Endothelial cell of umbilical vein (primary cell): ENCODE measurements around the gene ZBTB32. TPM values are rescaled to one million over a fixed set of nuclear protein-coding genes. Genes with fewer than 3 reads are reported as not detected.

Experiments
- BruUV-seq: library from RNA; stranded (reverse); fragments of 400-500 nt; replicated peaks from 2 replicates; lab custom pipeline; 2021; lab: Mats Ljungman, UMichigan
- CTCF ChIA-PET: fragments of 300-600, 350-600 bp; sonication (Branson Sonifier 250); formaldehyde crosslinking; loops from one replicate; lab custom pipeline; 2021; ENCODE audit warnings: antibody characterized with exemption, inconsistent platforms; lab: Charles Lee
- POLR2A ChIA-PET: fragments of 300-600, 350-600 bp; sonication (Branson Sonifier 250); formaldehyde crosslinking; loops from one replicate; lab custom pipeline; 2021; ENCODE audit warnings: antibody characterized with exemption, inconsistent platforms; lab: Charles Lee
- DNase-seq: peaks from one replicate; pipeline ENCODE4 v3.0.0-alpha.2; 2011; ENCODE audit warnings: low read depth, low spot score
- FAIRE-seq: peaks from 2 replicates; lab custom pipeline; 2011; peaks lifted over from hg19 to GRCh38; lab: Jason Lieb, UNC
- H2AFZ ChIP-seq: 2 replicates; pipeline ENCODE4 v1.6.0; 2012; ENCODE audit warnings: low read depth, low read length, control low read depth, inconsistent platforms
- H3K27ac ChIP-seq: 2 replicates; pipeline ENCODE4 v1.5.1; 2011; ENCODE audit warnings: low read depth, mild to moderate bottlenecking, control low read depth, low read length, moderate library complexity; ENCODE audit not compliant: insufficient read depth
- H3K27me3 ChIP-seq, 2 experiments: 2 replicates each; pipeline versions ENCODE4 v1.6.0 to v1.6.1; 2011; ENCODE audit warnings: low read length in 2 of 2, mixed read lengths in 1 of 2; ENCODE audit not compliant: control insufficient read depth in 2 of 2, insufficient read depth in 2 of 2
- H3K36me3 ChIP-seq, 2 experiments: 2 replicates in 1 of 2; 3 replicates in 1 of 2; pipeline ENCODE4 v1.5.1; 2011; ENCODE audit warnings: low read length in 2 of 2, mild to moderate bottlenecking in 1 of 2, moderate library complexity in 1 of 2; ENCODE audit not compliant: control insufficient read depth in 2 of 2, insufficient read depth in 2 of 2; ENCODE audit errors: extremely low read depth in 1 of 2
- H3K4me1 ChIP-seq: 3 replicates; pipeline ENCODE4 v1.5.1; 2011; ENCODE audit warnings: mild to moderate bottlenecking, low read length; ENCODE audit not compliant: control insufficient read depth, insufficient read depth; ENCODE audit errors: extremely low read depth
- H3K4me2 ChIP-seq: 2 replicates; pipeline ENCODE4 v1.6.1; 2011; ENCODE audit warnings: low read length, control low read depth, mixed read lengths; ENCODE audit not compliant: insufficient read depth
- H3K4me3 ChIP-seq, 3 experiments: fragments of 200-600 bp in 1 of 3; sonication (generic), shearing (Covaris generic) in 1 of 3; replicated peaks in 1 of 3; 2 replicates each; pipeline ENCODE4 v1.5.1; 2011 to 2016; ENCODE audit warnings: control low read depth in 3 of 3, low read length in 3 of 3, mild to moderate bottlenecking in 2 of 3, inconsistent platforms in 1 of 3, low read depth in 1 of 3, moderate library complexity in 1 of 3; ENCODE audit not compliant: insufficient read depth in 1 of 3
- H3K79me2 ChIP-seq: 2 replicates; pipeline ENCODE4 v1.6.0; 2012; ENCODE audit warnings: low read length, inconsistent platforms; ENCODE audit not compliant: control insufficient read depth, insufficient read depth
- H3K9ac ChIP-seq: replicated peaks from 2 replicates; pipeline ENCODE3; 2011; ENCODE audit warnings: low read length, control low read depth; ENCODE audit not compliant: insufficient read depth; ENCODE audit errors: extremely low read depth
- H3K9me1 ChIP-seq: replicated peaks from 3 replicates; pipeline ENCODE4 v1.6.0; 2011; ENCODE audit warnings: mild to moderate bottlenecking, low read length; ENCODE audit not compliant: control insufficient read depth, insufficient read depth; ENCODE audit errors: extremely low read depth
- H3K9me3 ChIP-seq: replicated peaks from 2 replicates; pipeline ENCODE4 v1.5.1; 2012; ENCODE audit warnings: low read length, inconsistent platforms; ENCODE audit not compliant: control insufficient read depth, insufficient read depth
- H4K20me1 ChIP-seq: replicated peaks from 2 replicates; pipeline ENCODE3; 2011; ENCODE audit warnings: mild to moderate bottlenecking, low read length; ENCODE audit not compliant: control insufficient read depth, insufficient read depth; ENCODE audit errors: extremely low read depth
- FOS ChIP-seq: IDR thresholded peaks from 2 replicates; pipeline ENCODE4 v1.6.1; 2011; ENCODE audit warnings: mild to moderate bottlenecking, low read length, moderate library complexity, borderline replicate concordance; ENCODE audit not compliant: insufficient read depth
- GATA2 ChIP-seq: IDR thresholded peaks from 2 replicates; pipeline ENCODE4 v1.7.0; 2011; ENCODE audit warnings: low read depth, mild to moderate bottlenecking, moderate library complexity, mixed read lengths, low read length; ENCODE audit not compliant: insufficient read length, insufficient read depth
- JUN ChIP-seq: IDR thresholded peaks from 2 replicates; pipeline ENCODE4 v1.6.1; 2011; ENCODE audit warnings: borderline replicate concordance, low read depth; ENCODE audit not compliant: insufficient read length, insufficient read depth
- POLR2A ChIP-seq: IDR thresholded peaks from 2 replicates; pipeline ENCODE4 v1.6.1; 2012; ENCODE audit warnings: low read depth, mild to moderate bottlenecking, control low read depth, low read length
- POLR2AphosphoS5 ChIP-seq: IDR thresholded peaks from 2 replicates; pipeline ENCODE4 v1.6.1; 2012; ENCODE audit warnings: low read depth, mild to moderate bottlenecking, control low read depth, low read length, moderate library complexity; ENCODE audit not compliant: insufficient read depth
- dilution Hi-C: fragments of 300-500 bp; cut with MboI; formaldehyde crosslinking; loops from one replicate; pipeline ENCODE4 v1.15.0; 2019; ENCODE audit warnings: low sequenced_read_pairs; ENCODE audit not compliant: extremely low pct_ligation_motif_present
- intact Hi-C: fragments of 100-400 bp; cut with micrococcal nuclease; formaldehyde crosslinking; loops from one replicate; pipeline ENCODE4 v1.10.0; 2022
- polyA plus RNA-seq, 4 experiments: library from polyadenylated mRNA; depleted of rRNA in 3 of 4; stranded (reverse) in 3 of 4; unstranded in 1 of 4; fragments of >200 nt; gene quantifications; 2 replicates each; pipeline versions ENCODE4 v1.2.1 to v1.2.3, GENCODE V29; 2011 to 2012; ENCODE audit warnings: missing spikeins in 1 of 4
- total RNA-seq: library from RNA; stranded (reverse); gene quantifications from 2 replicates; pipeline ENCODE4 v1.2.3, GENCODE V29; 2021

Gene ZBTB32
- total and polyA plus RNA-seq, 2 donors (not counting 3 experiments of a cell fraction or from before 2014, with no cell fraction given) = not detected

- TF ChIP-seq JUN = no peak
- peak; percentile 14 for TF ChIP-seq POLR2AphosphoS5
- TF ChIP-seq POLR2A = peak; percentile 44
- peak; percentile 22 for TF ChIP-seq FOS
- TF ChIP-seq GATA2 = no peak
- Histone ChIP-seq H3K79me2 (peaks cover 14% of the 10 kb centered on the region), H3K4me3 (peak overlapping the region in 2 of 3 experiments; percentile 16 to 27), H3K27me3 (no peaks in the 10 kb centered on the region), H3K9me3 (no peaks in the 10 kb centered on the region), H3K9ac (peak overlapping the region; percentile 56), H3K36me3 (peaks cover 0 to 15% of the 10 kb centered on the region in 2 experiments), H3K4me2 (peak overlapping the region; percentile 45), H3K9me1 (no peaks in the 10 kb centered on the region), H3K27ac (peak overlapping the region; percentile 78), H3K4me1 (peaks cover 22% of the 10 kb centered on the region), H2AFZ (peak overlapping the region; percentile 45), H4K20me1 (no peaks in the 10 kb centered on the region)
- no TSS peak for BruUV-seq
- ChIA-PET CTCF (interaction anchor here (0.8 to 0.9 kb wide), 3 partner anchors 9 to 17 kb away, joined by 3 to 4 read pairs (median 3); partner anchors contain the start of gene LIN37), POLR2A (interaction anchor here (0.9 to 1.0 kb wide), 2 partner anchors 9 to 17 kb away, joined by 3 to 5 read pairs; partner anchors contain the start of gene LIN37)
- no peak for FAIRE-seq
- intact Hi-C loops = loop anchor here (1.0 to 5.0 kb wide), 2 partner anchors 9 to 110 kb away; partner anchors contain the start of genes COX6B1 and LIN37
- peak; percentile 62 for DNase-seq
- dilution Hi-C loops = no loop called here
Measured at GRCh38 chr19:35757231-35757748, 52.9 kb downstream of the ZBTB32 start.
